ENCODE data around the gene TSGA10IP. TPM values are rescaled to one million over a fixed set of nuclear protein-coding genes. Genes with fewer than 3 reads are reported as not detected.

TSGA10IP gene
- total RNA-seq, 1 experiment from 2014 or later, result not detected

DNA sequence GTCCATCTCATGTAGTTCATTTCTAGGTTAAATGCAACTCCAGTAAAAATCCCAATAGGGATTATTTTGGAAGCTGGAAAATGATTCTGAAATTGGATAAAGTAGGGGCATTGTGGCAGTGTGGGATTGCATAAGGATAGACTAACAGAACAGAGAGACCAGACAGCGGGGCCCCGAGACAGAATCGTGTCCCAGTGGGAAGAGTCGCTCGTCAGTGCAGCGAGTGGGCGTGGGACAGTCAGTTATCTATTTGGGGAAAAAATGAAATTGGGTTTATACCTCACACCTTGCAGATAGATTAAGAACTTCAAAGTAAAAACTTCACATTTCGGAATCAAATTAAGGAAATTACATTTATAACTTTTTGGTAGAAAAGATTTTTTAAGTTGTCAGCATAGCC is 26.8 kb downstream of the TSGA10IP start:
- Histone ChIP-seq H4K20me1 (ENCODE audit: insufficient read depth) (peaks cover 14% of the 10 kb centered on the region; the same call in 1 of the 2 replicates), H3K4me3 (no peak overlapping the region), H3K27me3 (ENCODE audit: insufficient read depth, low read depth) (no peaks in the 10 kb centered on the region), H3K9me2 (ENCODE audit: insufficient read depth) (no peaks in the 10 kb centered on the region), H3K36me3 (ENCODE audit: low read depth) (peaks cover 21% of the 10 kb centered on the region), H2AFZ (no peak overlapping the region), H3K9me3 (ENCODE audit: insufficient read depth, low read depth) (no peaks in the 10 kb centered on the region), H3F3A (ENCODE audit: insufficient read depth, low read depth) (peaks cover 25% of the 10 kb centered on the region), H3K27ac (no peak overlapping the region), H3K4me2 (no peak overlapping the region), H3K4me1 (replicated peaks; ENCODE audit: insufficient read depth) (no peaks in the 10 kb centered on the region), H3K79me2 (ENCODE audit: low read depth) (no peaks in the 10 kb centered on the region; the same call in 1 of the 2 replicates)
- POLR2A ChIA-PET (ENCODE audit: unreplicated experiment), result interaction anchor here (0.6 to 0.7 kb wide), 2 partner anchors 50 to 79 kb away, joined by 3 to 6 read pairs; no protein-coding TSS in a partner anchor
- TF ChIP-seq EZH2 (IDR thresholded peaks at IDR 0.05; ENCODE audit: low read depth), result no peak
- TF ChIP-seq, protein P1, sequence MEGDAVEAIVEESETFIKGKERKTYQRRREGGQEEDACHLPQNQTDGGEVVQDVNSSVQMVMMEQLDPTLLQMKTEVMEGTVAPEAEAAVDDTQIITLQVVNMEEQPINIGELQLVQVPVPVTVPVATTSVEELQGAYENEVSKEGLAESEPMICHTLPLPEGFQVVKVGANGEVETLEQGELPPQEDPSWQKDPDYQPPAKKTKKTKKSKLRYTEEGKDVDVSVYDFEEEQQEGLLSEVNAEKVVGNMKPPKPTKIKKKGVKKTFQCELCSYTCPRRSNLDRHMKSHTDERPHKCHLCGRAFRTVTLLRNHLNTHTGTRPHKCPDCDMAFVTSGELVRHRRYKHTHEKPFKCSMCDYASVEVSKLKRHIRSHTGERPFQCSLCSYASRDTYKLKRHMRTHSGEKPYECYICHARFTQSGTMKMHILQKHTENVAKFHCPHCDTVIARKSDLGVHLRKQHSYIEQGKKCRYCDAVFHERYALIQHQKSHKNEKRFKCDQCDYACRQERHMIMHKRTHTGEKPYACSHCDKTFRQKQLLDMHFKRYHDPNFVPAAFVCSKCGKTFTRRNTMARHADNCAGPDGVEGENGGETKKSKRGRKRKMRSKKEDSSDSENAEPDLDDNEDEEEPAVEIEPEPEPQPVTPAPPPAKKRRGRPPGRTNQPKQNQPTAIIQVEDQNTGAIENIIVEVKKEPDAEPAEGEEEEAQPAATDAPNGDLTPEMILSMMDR (conservative IDR thresholded peaks at IDR 0.05), result no peak
- DNase-seq, result no peak
- BruUV-seq (replicated peaks), result no TSS peak
- intact Hi-C loops (cut with micrococcal nuclease; ENCODE audit: unreplicated experiment), result no loop called here
- CTCF ChIA-PET, result no interaction called here

DNA sequence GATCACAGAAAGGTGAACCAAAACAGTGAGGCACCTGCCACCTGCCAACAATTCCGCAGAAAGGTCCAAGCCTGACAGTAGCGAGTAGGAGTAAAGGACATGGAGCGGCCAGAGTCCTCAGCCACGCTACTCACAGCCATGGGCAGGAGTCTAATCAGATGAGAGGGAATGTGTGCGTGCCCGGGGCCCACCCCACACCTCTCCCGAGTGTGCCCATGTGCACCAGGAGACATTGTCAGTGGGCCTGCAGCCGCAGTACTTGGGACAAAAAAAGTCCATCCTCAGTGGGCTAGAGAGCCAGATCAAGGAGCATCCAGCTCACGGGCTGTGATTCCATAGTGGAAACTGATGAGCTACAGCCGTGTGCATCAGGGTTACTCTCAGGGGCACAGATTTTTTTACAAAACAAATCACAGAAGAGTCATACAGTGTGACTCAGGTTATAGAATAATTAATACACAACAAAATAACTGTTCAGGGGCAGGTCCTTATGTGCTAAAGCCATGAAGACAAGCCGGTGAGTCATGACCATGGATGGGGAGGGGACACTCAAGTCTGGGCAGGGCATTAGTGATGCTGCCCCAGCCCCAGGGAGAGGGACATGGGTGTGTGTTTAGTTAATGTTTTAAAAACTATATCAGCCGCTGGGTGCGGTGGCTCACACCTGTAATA is 28.3 kb downstream of the TSGA10IP start:
- Histone ChIP-seq H3K27me3 (ENCODE audit: insufficient read depth, low read depth) (no peaks in the 10 kb centered on the region), H3K9me2 (ENCODE audit: insufficient read depth) (no peaks in the 10 kb centered on the region), H3K9me3 (ENCODE audit: insufficient read depth, low read depth) (no peaks in the 10 kb centered on the region), H2AFZ (no peak overlapping the region), H3K4me2 (no peak overlapping the region), H3K4me1 (replicated peaks; ENCODE audit: insufficient read depth) (no peaks in the 10 kb centered on the region), H3K79me2 (ENCODE audit: low read depth) (no peaks in the 10 kb centered on the region; the same call in 1 of the 2 replicates), H3K27ac (no peak overlapping the region), H3K4me3 (no peak overlapping the region), H4K20me1 (ENCODE audit: insufficient read depth) (peaks cover 16% of the 10 kb centered on the region; the same call in 1 of the 2 replicates), H3F3A (ENCODE audit: insufficient read depth, low read depth) (peaks cover 26% of the 10 kb centered on the region), H3K36me3 (ENCODE audit: low read depth) (peaks cover 16% of the 10 kb centered on the region)
- no peak for DNase-seq
- no peak for TF ChIP-seq EZH2 (IDR thresholded peaks at IDR 0.05; ENCODE audit: low read depth)
- TF ChIP-seq, protein P1 (conservative IDR thresholded peaks at IDR 0.05), result no peak
- POLR2A ChIA-PET (ENCODE audit: unreplicated experiment), result no interaction called here
- intact Hi-C loops (cut with micrococcal nuclease; ENCODE audit: unreplicated experiment), result no loop called here
- BruUV-seq (replicated peaks), result no TSS peak
- CTCF ChIA-PET, result no interaction called here

DNA sequence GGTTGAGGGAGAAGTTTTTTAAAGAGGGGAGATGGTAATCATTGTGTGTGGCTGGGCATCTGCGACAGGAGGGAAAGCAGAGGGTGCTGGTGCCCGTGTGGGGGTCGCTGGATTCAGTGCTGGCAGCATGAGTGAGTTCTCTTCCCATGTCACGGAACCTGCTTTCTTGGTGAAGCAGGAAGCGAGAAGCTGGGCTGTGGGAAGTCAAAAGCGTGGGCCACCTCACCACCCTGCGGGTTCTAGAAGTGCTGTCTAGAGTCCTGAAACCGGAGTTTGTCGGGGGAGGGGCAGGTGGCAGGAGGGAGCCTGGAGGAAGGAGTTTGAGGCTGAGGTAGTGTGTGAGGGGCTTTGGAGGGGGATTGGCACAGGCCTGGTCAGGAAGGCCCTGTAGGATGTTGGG is 30.5 kb downstream of the TSGA10IP start:
- ChIA-PET POLR2A (ENCODE audit: unreplicated experiment) (no interaction called here), CTCF (interaction anchor here (0.6 kb wide), 1 partner anchor 40 kb away, joined by 9 read pairs; no protein-coding TSS in a partner anchor)
- Histone ChIP-seq H3F3A (ENCODE audit: insufficient read depth, low read depth) (peaks cover 44% of the 10 kb centered on the region), H3K36me3 (ENCODE audit: low read depth) (peaks cover 20% of the 10 kb centered on the region), H3K4me1 (replicated peaks; ENCODE audit: insufficient read depth) (no peaks in the 10 kb centered on the region), H4K20me1 (ENCODE audit: insufficient read depth) (peaks cover 16% of the 10 kb centered on the region; the same call in 1 of the 2 replicates), H3K4me3 (no peak overlapping the region), H3K27ac (no peak overlapping the region), H3K9me3 (ENCODE audit: insufficient read depth, low read depth) (no peaks in the 10 kb centered on the region), H2AFZ (no peak overlapping the region), H3K9me2 (ENCODE audit: insufficient read depth) (no peaks in the 10 kb centered on the region), H3K27me3 (ENCODE audit: insufficient read depth, low read depth) (no peaks in the 10 kb centered on the region), H3K4me2 (no peak overlapping the region), H3K79me2 (ENCODE audit: low read depth) (no peaks in the 10 kb centered on the region)
- DNase-seq, result no peak
- intact Hi-C loops (cut with micrococcal nuclease; ENCODE audit: unreplicated experiment), result no loop called here
- no TSS peak for BruUV-seq (replicated peaks)
- TF ChIP-seq, protein P1 (conservative IDR thresholded peaks at IDR 0.05), result no peak
- TF ChIP-seq EZH2 (IDR thresholded peaks at IDR 0.05; ENCODE audit: low read depth), result no peak

Data from PC-9 (cell line).